ENCODE data around the gene ITPR2.
"Not testable (repeated sequence)": the region's sequence is repeated elsewhere in the genome, so short reads cannot be mapped to it uniquely, and the experiment has no call there.

The ITPR2 gene

DNA sequence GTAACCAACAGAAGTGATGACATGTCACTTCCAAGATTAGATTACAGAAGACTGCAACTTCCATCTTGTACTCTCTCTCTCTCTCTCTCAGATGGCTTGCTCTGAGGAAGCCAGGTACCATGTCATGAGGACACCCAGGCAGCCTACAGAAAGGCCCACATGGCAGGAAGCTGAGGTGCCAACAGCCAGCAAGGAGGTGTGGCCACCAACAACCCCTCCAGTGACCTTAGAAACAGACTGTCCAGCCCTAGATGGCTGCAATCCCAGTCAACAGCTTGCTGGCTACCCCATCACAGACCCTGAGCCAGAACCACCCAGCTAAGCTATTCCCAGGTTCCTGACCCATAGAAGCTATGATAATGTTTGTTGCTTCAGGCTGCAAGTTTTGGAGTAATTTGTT lies 178.4 kb downstream of the ITPR2 start:
- DNase-seq = no peak

DNA sequence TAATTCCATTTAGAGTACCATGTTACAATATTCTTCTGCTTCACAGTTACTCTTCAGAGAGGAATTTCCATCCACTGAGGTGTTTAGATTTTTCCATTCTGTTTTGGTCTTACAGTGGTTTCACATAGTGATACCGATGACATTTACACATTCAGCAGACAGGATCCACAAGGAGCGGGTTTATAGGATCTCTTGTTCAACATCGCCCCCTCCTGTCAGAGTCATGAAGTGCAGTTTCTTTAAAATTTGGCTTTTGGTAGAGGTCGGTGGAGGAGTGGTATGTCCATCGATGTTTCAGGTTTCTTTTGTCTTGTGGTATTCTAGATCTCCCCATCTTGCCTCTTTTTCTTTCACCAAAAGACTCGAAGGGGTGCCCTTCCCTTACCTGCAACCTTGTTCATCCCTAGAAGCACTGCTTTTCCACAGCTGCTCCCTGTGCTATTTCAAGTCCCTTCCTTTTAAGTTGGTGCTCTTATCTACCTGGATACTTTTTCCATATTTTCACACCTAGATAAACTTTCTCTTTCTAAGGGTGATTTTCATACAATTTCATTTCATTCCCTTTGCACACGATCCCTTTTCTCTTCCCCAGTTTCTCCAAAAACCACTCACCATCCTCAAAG lies 181.3 kb downstream of the ITPR2 start:
- DNase-seq = peak; percentile 59

- DNase-seq = no peak
Measured at GRCh38 chr12:26651036-26651435, 182.0 kb downstream of the ITPR2 start.

DNA sequence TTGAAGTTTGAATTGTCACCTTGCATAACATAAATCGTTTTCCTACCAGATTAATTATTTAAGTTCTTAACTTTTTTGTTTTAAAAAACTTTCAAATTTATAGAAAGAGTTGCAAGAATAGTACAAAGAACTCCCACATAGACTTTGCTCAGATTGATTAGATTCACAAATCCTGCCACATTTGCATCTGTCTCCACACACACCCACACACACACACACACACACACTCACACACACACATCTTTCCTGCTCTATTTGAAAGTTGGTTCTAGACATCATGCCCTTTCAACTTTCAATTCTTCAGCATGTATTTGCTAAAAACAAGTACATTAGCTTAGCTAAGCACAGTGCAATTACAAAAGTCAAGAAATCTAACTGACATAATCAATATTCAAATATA lies 184.0 kb downstream of the ITPR2 start:
- DNase-seq = no peak

DNA sequence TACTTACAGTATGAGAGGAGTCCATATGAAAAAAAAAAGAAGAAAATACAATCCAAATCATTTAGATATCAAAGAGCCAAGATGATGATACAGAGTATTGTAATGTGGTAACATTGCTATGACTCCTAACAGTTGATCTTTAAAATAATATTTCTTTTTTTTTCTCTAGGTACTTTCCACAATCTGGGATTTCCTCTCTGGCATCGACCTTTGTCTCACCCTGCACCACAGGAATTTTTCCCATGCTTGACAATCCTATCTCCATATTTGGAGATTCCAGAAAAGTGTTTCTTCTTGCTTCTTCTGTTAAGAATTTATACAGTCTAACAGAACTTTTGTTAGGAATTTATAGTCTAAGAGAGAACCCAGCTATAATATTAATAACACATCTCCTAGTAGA lies 184.4 kb downstream of the ITPR2 start:
- no peak for DNase-seq

- no peak for DNase-seq
Measured at GRCh38 chr12:26648066-26648465, 184.9 kb downstream of the ITPR2 start.

DNA sequence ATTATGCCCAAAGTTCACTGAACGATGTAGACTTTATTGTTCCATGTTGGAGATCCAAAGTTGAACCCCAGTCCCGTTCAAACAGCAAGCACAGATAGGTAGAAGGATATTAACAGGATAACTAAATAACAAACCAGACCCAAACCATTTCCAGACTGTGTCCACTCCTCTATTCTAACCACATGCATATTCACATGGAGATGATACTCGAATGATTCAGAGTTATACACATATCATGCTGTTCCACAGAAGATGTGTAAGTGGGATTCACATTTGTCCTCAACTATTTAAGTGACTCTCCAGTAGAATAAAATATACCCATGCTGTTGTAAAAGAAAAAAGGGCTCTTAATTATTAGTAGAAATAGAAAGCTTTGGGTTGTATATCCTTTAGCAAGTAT lies 185.9 kb downstream of the ITPR2 start:
- no peak for DNase-seq

DNA sequence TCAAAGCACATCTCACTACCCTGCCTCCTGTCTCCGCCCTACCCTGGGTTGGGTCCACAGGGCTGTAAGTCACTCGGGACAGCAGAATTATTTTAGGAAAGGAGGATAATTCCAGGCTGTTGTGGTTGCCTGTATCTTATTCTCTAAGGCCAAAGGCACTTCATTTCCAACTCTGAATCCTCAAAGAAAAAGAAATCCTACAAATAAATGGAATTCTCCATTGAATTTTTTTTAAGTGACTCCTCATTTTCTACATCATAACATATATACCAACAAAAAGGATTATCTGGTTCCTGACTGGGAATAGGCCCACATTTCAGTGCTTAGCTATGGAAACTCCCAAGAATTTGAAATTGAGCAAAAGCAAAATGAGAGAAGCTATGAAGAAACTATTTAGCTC lies 186.4 kb downstream of the ITPR2 start:
- no peak for DNase-seq

GRCh38 chr12:26644376-26644775 lies 188.6 kb downstream of the ITPR2 start:
- DNase-seq = not testable (repeated sequence)

GRCh38 chr12:26643532-26644315 lies 189.3 kb downstream of the ITPR2 start:
- no peak for DNase-seq

DNA sequence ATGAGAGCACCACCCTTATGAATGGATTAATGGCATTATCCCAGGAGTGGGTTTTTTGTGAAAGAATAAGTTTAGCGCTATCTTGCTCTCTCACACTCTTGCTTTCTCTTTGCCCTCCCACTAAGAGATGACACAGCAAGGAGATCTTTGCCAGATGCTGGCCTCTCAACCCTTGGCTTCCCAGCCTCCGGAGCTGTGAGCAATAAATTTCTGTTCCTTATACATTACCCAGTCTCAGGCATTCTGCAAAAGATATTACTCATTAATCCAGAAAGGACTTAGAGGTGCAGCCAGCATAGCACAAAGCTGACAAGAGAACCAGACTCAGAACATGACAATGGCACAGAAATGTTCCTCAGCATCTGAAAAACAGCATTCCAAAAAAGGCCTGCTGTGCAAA lies 190.6 kb downstream of the ITPR2 start:
- no peak for DNase-seq

- no peak for DNase-seq
Measured at GRCh38 chr12:26636710-26637328, 196.2 kb downstream of the ITPR2 start.

GRCh38 chr12:26633591-26634210 lies 199.3 kb downstream of the ITPR2 start:
- DNase-seq = no peak

GRCh38 chr12:26632756-26633155 lies 200.2 kb downstream of the ITPR2 start:
- no peak for DNase-seq

- no peak for DNase-seq
Measured at GRCh38 chr12:26631846-26632245, 201.1 kb downstream of the ITPR2 start.

DNA sequence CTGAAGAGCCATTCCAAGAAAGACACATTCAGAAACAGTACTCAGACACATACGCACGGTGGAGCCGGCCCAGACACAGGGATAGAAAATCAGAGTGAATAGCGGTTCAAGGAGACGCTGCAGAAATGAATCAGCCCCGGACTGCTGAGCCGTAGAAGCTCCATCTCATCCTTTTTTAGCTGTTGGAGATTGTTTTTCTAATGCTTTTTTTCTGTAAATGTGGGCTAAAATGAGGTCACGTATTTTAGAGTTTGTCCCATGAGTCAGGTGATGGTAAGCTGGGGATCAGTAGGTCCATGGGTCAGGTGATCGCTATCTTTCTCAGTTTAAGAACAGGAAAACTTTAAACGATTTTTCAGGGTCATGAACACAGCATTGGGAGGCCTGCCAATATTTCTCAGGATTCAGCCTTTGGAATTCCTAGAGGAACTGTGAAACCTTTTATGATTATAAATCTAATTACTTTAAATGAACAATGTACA lies 202.4 kb downstream of the ITPR2 start:
- no peak for DNase-seq

DNA sequence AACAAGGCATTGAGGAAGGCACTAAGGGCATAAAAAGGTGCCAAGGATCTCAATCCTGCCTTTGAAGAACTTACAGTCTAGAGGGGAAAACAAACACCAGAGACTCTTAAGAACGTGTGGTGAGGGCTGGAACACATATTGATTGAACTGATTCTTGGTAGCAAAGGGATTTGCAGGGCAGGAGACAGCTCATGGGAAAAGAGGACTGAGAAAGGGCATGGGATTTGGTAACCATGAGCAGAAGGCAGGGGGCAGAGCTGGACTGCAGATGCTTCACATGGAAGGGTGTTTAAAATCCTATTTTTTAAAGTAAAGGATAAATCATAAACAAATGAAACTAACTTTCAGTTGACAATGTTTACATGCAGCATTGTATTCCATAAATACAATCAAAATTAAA lies 203.1 kb downstream of the ITPR2 start:
- DNase-seq = no peak

- no peak for DNase-seq
Measured at GRCh38 chr12:26628234-26628633, 204.8 kb downstream of the ITPR2 start.

DNA sequence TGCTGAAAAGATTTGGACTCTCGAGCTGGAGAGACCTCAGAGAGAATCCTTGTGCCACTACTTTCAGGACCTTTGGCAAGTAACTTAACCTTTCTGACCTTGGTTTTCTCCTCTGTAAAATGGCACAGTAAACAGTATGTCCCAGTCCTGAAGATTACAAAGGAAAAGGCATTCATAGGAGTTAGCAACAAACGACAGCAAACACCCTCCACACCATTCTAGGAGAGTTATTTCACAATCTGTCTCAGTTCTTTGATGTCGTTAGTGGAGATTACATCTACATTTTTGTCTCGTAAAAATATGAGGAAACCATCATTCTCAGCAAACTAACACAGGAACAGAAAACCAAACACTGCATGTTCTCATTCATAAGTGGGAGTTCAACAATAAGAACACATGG lies 205.7 kb downstream of the ITPR2 start:
- no peak for DNase-seq

GRCh38 chr12:26623136-26623535 lies 209.9 kb downstream of the ITPR2 start:
- DNase-seq = no peak

GRCh38 chr12:26622601-26623000 lies 210.4 kb downstream of the ITPR2 start:
- DNase-seq = no peak

GRCh38 chr12:26621932-26622331 lies 211.1 kb downstream of the ITPR2 start:
- no peak for DNase-seq

DNA sequence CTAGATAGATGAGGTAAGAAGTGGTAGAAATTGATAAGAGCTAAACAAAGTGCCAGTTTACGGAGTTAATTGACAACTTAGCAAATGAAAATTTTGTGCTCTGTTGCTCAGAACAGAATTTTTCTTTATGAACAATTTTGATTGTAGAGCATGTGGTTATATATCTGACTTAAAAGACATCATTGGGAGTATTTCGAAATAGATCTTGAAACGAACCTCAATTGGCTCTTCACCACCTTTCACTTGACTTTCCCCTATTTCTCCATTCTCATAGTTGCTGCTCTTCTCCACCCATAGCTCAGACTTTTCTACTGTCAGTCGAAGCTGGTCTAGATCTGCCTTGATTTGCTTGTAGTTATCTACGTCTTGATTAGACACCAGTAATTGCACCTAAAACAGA lies 212.1 kb downstream of the ITPR2 start:
- no peak for DNase-seq

GRCh38 chr12:26617513-26617912 lies 215.5 kb downstream of the ITPR2 start:
- DNase-seq = no peak

All from left hindlimb (tissue), 1 donor.